NCI-H82 treated with DMSO at 0.1 percent for 48 hours (cell line): Measurements from ENCODE around the gene GRIA3.
"Not testable (repeated sequence)": the region's sequence is repeated elsewhere in the genome, so short reads cannot be mapped to it uniquely, and the experiment has no call there.

Experiments
- DNase-seq: peaks from one replicate; lab custom pipeline; 2025; ENCODE audit not compliant: unreplicated experiment; lab: John Stamatoyannopoulos, UW

The GRIA3 gene

GRCh38 chrX:123267220-123267619, 83.1 kb downstream of the GRIA3 start:
- no peak for DNase-seq

- no peak for DNase-seq
Observed at GRCh38 chrX:123271902-123272301, 87.8 kb downstream of the GRIA3 start.

- no peak for DNase-seq
Observed at GRCh38 chrX:123272630-123273029, 88.6 kb downstream of the GRIA3 start.

- DNase-seq = no peak
Observed at GRCh38 chrX:123274796-123275195, 90.7 kb downstream of the GRIA3 start.

GRCh38 chrX:123277347-123277746, 93.3 kb downstream of the GRIA3 start:
- no peak for DNase-seq

GRCh38 chrX:123277821-123278220, 93.7 kb downstream of the GRIA3 start:
- no peak for DNase-seq

- no peak for DNase-seq
Observed at GRCh38 chrX:123282241-123282640, 98.2 kb downstream of the GRIA3 start.

GRCh38 chrX:123283407-123283806, 99.3 kb downstream of the GRIA3 start:
- DNase-seq = not testable (repeated sequence)

GRCh38 chrX:123291623-123292022, 107.5 kb downstream of the GRIA3 start:
- DNase-seq = no peak

- no peak for DNase-seq
Observed at GRCh38 chrX:123298026-123298425, 113.9 kb downstream of the GRIA3 start.

GRCh38 chrX:123303429-123303828, 119.4 kb downstream of the GRIA3 start:
- no peak for DNase-seq

GRCh38 chrX:123308658-123309057, 124.6 kb downstream of the GRIA3 start:
- no peak for DNase-seq

- no peak for DNase-seq
Observed at GRCh38 chrX:123310112-123310511, 126.0 kb downstream of the GRIA3 start.

- no peak for DNase-seq
Observed at GRCh38 chrX:123311486-123311885, 127.4 kb downstream of the GRIA3 start.

- DNase-seq = no peak
Observed at GRCh38 chrX:123313486-123313885, 129.4 kb downstream of the GRIA3 start.

- DNase-seq = no peak
Observed at GRCh38 chrX:123320622-123321021, 136.5 kb downstream of the GRIA3 start.

- DNase-seq = no peak
Observed at GRCh38 chrX:123322536-123322935, 138.5 kb downstream of the GRIA3 start.

GRCh38 chrX:123324625-123325024, 140.5 kb downstream of the GRIA3 start:
- no peak for DNase-seq

GRCh38 chrX:123330229-123330942, 146.3 kb downstream of the GRIA3 start:
- DNase-seq = no peak

- no peak for DNase-seq
Observed at GRCh38 chrX:123331349-123331748, 147.3 kb downstream of the GRIA3 start.

GRCh38 chrX:123331859-123332258, 147.8 kb downstream of the GRIA3 start:
- DNase-seq = no peak

- no peak for DNase-seq
Observed at GRCh38 chrX:123336666-123337065, 152.6 kb downstream of the GRIA3 start.
